DOHH2 (cell line): ENCODE measurements around the gene SLC25A3.
A peak's percentile ranks its signal among the peaks of the same experiment; 100 is the strongest.

Experiments used
- H3F3A ChIP-seq: fragments of 200-600 bp; sonication (generic), shearing (Covaris generic); 2 replicates; pipeline ENCODE4 v1.6.0; 2016; ENCODE audit warnings: antibody characterized with exemption, mild to moderate bottlenecking; ENCODE audit not compliant: control insufficient read depth, insufficient read depth
- H3K27ac ChIP-seq: fragments of 200-600 bp; sonication (generic); 2 replicates; pipeline ENCODE4 v1.5.1; 2014; ENCODE audit warnings: low read depth, mild to moderate bottlenecking, low read length, moderate library complexity
- H3K27me3 ChIP-seq: fragments of 200-600 bp; sonication (generic); 2 replicates; pipeline ENCODE4 v1.6.1; 2014; ENCODE audit warnings: mild to moderate bottlenecking, low read length, mixed read lengths; ENCODE audit not compliant: control insufficient read depth
- H3K36me3 ChIP-seq: fragments of 200-600 bp; sonication (generic); 2 replicates; pipeline ENCODE4 v1.6.1; 2014; ENCODE audit warnings: mild to moderate bottlenecking, low read length, moderate library complexity, mixed read lengths; ENCODE audit not compliant: control insufficient read depth
- H3K4me1 ChIP-seq: fragments of 200-600 bp; sonication (generic); 2 replicates; pipeline ENCODE4 v1.6.1; 2014; ENCODE audit warnings: mild to moderate bottlenecking, low read length, mixed read lengths; ENCODE audit not compliant: control insufficient read depth
- H3K4me2 ChIP-seq: fragments of 200-600 bp; sonication (generic); 2 replicates; pipeline ENCODE4 v1.6.0; 2014; ENCODE audit warnings: mild to moderate bottlenecking, low read length, moderate library complexity
- H3K4me3 ChIP-seq: fragments of 200-600 bp; sonication (generic); 2 replicates; pipeline ENCODE4 v1.5.1; 2014; ENCODE audit warnings: mild to moderate bottlenecking, low read length, mixed read lengths
- H3K79me2 ChIP-seq: fragments of 200-600 bp; sonication (generic); 2 replicates; pipeline ENCODE4 v1.6.1; 2014; ENCODE audit warnings: mild to moderate bottlenecking, low read length, mixed read lengths; ENCODE audit not compliant: control insufficient read depth
- H3K9me2 ChIP-seq: fragments of 200-600 bp; sonication (generic); replicated peaks from 2 replicates; pipeline ENCODE4 v1.6.1; 2014; ENCODE audit warnings: mild to moderate bottlenecking, low read length, mixed read lengths; ENCODE audit not compliant: control insufficient read depth
- H3K9me3 ChIP-seq: fragments of 200-600 bp; sonication (generic); 2 replicates; pipeline ENCODE4 v1.6.1; 2014; ENCODE audit warnings: antibody characterized with exemption, low read length, mixed read lengths; ENCODE audit not compliant: control insufficient read depth, insufficient read depth
- H4K20me1 ChIP-seq: fragments of 200-600 bp; sonication (generic); 2 replicates; pipeline ENCODE4 v1.6.0; 2014; ENCODE audit warnings: low read depth, mild to moderate bottlenecking, antibody characterized with exemption, low read length, moderate library complexity; ENCODE audit not compliant: control insufficient read depth, insufficient read depth
- CTCF ChIP-seq: fragments of 200-600 bp; sonication (generic); IDR thresholded peaks from one replicate; pipeline ENCODE4 v1.5.1; 2014; ENCODE audit warnings: antibody characterized with exemption, mild to moderate bottlenecking, low read depth, low read length; ENCODE audit not compliant: poor library complexity, severe bottlenecking
- EZH2phosphoT487 ChIP-seq: fragments of 200-600 bp; sonication (generic); IDR thresholded peaks from 2 replicates; pipeline ENCODE4 v1.6.1; 2017; ENCODE audit warnings: borderline replicate concordance, mild to moderate bottlenecking, antibody characterized with exemption, low read length, moderate library complexity, mixed read lengths

Gene SLC25A3

GRCh38 chr12:98646294-98647090, 53.0 kb downstream of the SLC25A3 start:
- H3K27ac ChIP-seq = 0 out of 2 replicates have a peak overlapping the region, but pooled peaks have one; percentile 8
- TF ChIP-seq CTCF = peak; percentile 30
- TF ChIP-seq EZH2phosphoT487 = no peak
- H3K36me3 ChIP-seq = peaks cover 44% of the 10 kb centered on the region
- peaks cover 64% of the 10 kb centered on the region for H3K79me2 ChIP-seq
- H3K9me3 ChIP-seq = no peaks in the 10 kb centered on the region
- H3K9me2 ChIP-seq = no peaks in the 10 kb centered on the region
- H3K4me1 ChIP-seq = peaks cover 26% of the 10 kb centered on the region
- H3K27me3 ChIP-seq = no peaks in the 10 kb centered on the region
- H3K4me3 ChIP-seq = peak overlapping the region; percentile 88
- H3K4me2 ChIP-seq = peak overlapping the region; percentile 77
- peaks cover 4% of the 10 kb centered on the region; the same call in 1 of the 2 replicates for H3F3A ChIP-seq
- 0 out of 2 replicates have a peak, but pooled peaks cover 3% of the 10 kb centered on the region for H4K20me1 ChIP-seq

- Histone ChIP-seq H3F3A (peaks cover 4% of the 10 kb centered on the region; the same call in 1 of the 2 replicates), H3K36me3 (peaks cover 36% of the 10 kb centered on the region), H3K4me1 (peaks cover 9% of the 10 kb centered on the region), H3K4me3 (no peak overlapping the region), H3K79me2 (peaks cover 20% of the 10 kb centered on the region), H3K27ac (no peak overlapping the region), H3K9me2 (no peaks in the 10 kb centered on the region), H4K20me1 (no peaks in the 10 kb centered on the region), H3K4me2 (no peak overlapping the region), H3K9me3 (no peaks in the 10 kb centered on the region), H3K27me3 (no peaks in the 10 kb centered on the region)
- TF ChIP-seq CTCF = no peak
- no peak for TF ChIP-seq EZH2phosphoT487
Observed at GRCh38 chr12:98651328-98651727, 57.8 kb downstream of the SLC25A3 start.

- Histone ChIP-seq H3K36me3 (peaks cover 48% of the 10 kb centered on the region), H3K9me2 (no peaks in the 10 kb centered on the region), H3K4me2 (no peak overlapping the region), H3K4me1 (no peaks in the 10 kb centered on the region), H3K79me2 (no peaks in the 10 kb centered on the region), H4K20me1 (no peaks in the 10 kb centered on the region), H3K27me3 (no peaks in the 10 kb centered on the region), H3K4me3 (no peak overlapping the region), H3K9me3 (no peaks in the 10 kb centered on the region), H3K27ac (no peak overlapping the region), H3F3A (no peaks in the 10 kb centered on the region; the same call in 1 of the 2 replicates)
- TF ChIP-seq CTCF = peak; percentile 65
- TF ChIP-seq EZH2phosphoT487 = no peak
Observed at GRCh38 chr12:98653866-98654493, 60.5 kb downstream of the SLC25A3 start.
